GM12878 (cell line): ENCODE data around the gene ZNF679. TPM values are rescaled to one million over a fixed set of nuclear protein-coding genes. Genes with fewer than 3 reads are reported as not detected.

Source experiments
- ATAC-seq: fragments of 200-7000 bp; cut with Tn5 transposase; 3 replicates; pipeline ENCODE4 v1.9.1; 2020; ENCODE audit warnings: mild to moderate bottlenecking, moderate library complexity
- BruUV-seq: library from RNA; stranded (reverse); fragments of 400-500 nt; replicated peaks from 2 replicates; lab custom pipeline; 2021; lab: Mats Ljungman, UMichigan
- CTCF ChIA-PET: fragments of 300-600 bp; sonication (Branson Sonifier 250); formaldehyde crosslinking; extraction: SDS; loops from one replicate; lab custom pipeline; 2021; ENCODE audit warnings: inconsistent platforms; lab: Yijun Ruan, JAX
- POLR2A ChIA-PET: fragments of 350-600 bp; formaldehyde crosslinking; extraction: SDS; loops from one replicate; lab custom pipeline; 2021; ENCODE audit warnings: inconsistent platforms; lab: Charles Lee
- RAD21 ChIA-PET: fragments of 300-600 bp; sonication (Branson Sonifier 250); formaldehyde crosslinking; loops from one replicate; lab custom pipeline; 2023; ENCODE audit warnings: antibody characterized with exemption; ENCODE audit not compliant: unreplicated experiment; lab: Charles Lee
- SMC1A ChIA-PET: fragments of 300-600 bp; sonication (Branson Sonifier 250); formaldehyde crosslinking; loops from one replicate; lab custom pipeline; 2023; ENCODE audit not compliant: unreplicated experiment, uncharacterized antibody; lab: Charles Lee
- DNase-seq: peaks from one replicate; pipeline ENCODE4 v3.0.0-alpha.2; 2011; ENCODE audit warnings: low read depth, low spot score
- FAIRE-seq: peaks from 3 replicates; lab custom pipeline; 2011; peaks lifted over from hg19 to GRCh38; lab: Jason Lieb, UNC
- H2AFZ ChIP-seq: 2 replicates; pipeline ENCODE4 v1.6.0; 2011; ENCODE audit warnings: low read depth, low read length, control low read depth; ENCODE audit not compliant: control insufficient read depth
- H3K27ac ChIP-seq: 2 replicates; pipeline ENCODE4 v1.5.1; 2011; ENCODE audit warnings: control low read depth; ENCODE audit not compliant: control insufficient read depth, insufficient read depth
- H3K27me3 ChIP-seq, 2 experiments: replicated peaks in 1 of 2; 2 replicates each; pipeline versions ENCODE4 v1.6.0 to v1.6.1; 2011; ENCODE audit warnings: low read length in 1 of 2; ENCODE audit not compliant: control insufficient read depth in 2 of 2, insufficient read depth in 2 of 2
- H3K36me3 ChIP-seq, 2 experiments: 2 replicates each; pipeline ENCODE4 v1.5.1; 2011; ENCODE audit warnings: low read length in 1 of 2; ENCODE audit not compliant: control insufficient read depth in 2 of 2, insufficient read depth in 2 of 2
- H3K4me1 ChIP-seq: 2 replicates; pipeline ENCODE4 v1.6.1; 2011; ENCODE audit warnings: mild to moderate bottlenecking, low read length, moderate library complexity, mixed read lengths; ENCODE audit not compliant: control insufficient read depth, insufficient read depth
- H3K4me2 ChIP-seq: 2 replicates; pipeline ENCODE4 v1.6.0; 2011; ENCODE audit warnings: control low read depth; ENCODE audit not compliant: control insufficient read depth, insufficient read depth
- H3K4me3 ChIP-seq: fragments of 200-600 bp; sonication (generic); 2 replicates; pipeline ENCODE4 v1.5.1; 2016
- H3K79me2 ChIP-seq: 2 replicates; pipeline ENCODE4 v1.6.0; 2011; ENCODE audit warnings: low read length; ENCODE audit not compliant: control insufficient read depth, insufficient read depth
- H3K9ac ChIP-seq: 2 replicates; pipeline ENCODE4 v1.8.0; 2011; ENCODE audit warnings: low read length, control low read depth, mixed read lengths; ENCODE audit not compliant: control insufficient read depth, insufficient read depth
- H3K9me3 ChIP-seq: replicated peaks from 3 replicates; pipeline ENCODE4 v1.5.1; 2011; ENCODE audit warnings: mild to moderate bottlenecking, low read length; ENCODE audit not compliant: control insufficient read depth, insufficient read depth
- H4K20me1 ChIP-seq: 2 replicates; pipeline ENCODE4 v1.6.0; 2011; ENCODE audit not compliant: control insufficient read depth, insufficient read depth
- BHLHE40 ChIP-seq, 2 experiments: fragments of 450-650 bp in 1 of 2; IDR thresholded peaks; 2 replicates each; pipeline ENCODE4 v1.6.1; 2011 to 2017; ENCODE audit warnings: low read depth in 2 of 2, borderline replicate concordance in 1 of 2, improper control_type of control experiment in 1 of 2, low read length in 1 of 2, mild to moderate bottlenecking in 1 of 2
- CBFB ChIP-seq: IDR thresholded peaks from 2 replicates; pipeline ENCODE4 v1.6.1; 2016; ENCODE audit warnings: antibody characterized with exemption, low read depth
- PAX8 ChIP-seq: fragments of 450-650 bp; IDR thresholded peaks from 2 replicates; pipeline ENCODE4 v1.6.1; 2017; ENCODE audit warnings: mild to moderate bottlenecking, moderate library complexity
- PKNOX1 ChIP-seq: fragments of 450-650 bp; IDR thresholded peaks from 2 replicates; pipeline ENCODE4 v1.6.1; 2016; ENCODE audit warnings: mild to moderate bottlenecking
- RELB ChIP-seq: fragments of 450-650 bp; IDR thresholded peaks from 2 replicates; pipeline ENCODE4 v1.6.1; 2017; ENCODE audit warnings: low read depth, mild to moderate bottlenecking, moderate library complexity
- SMAD1 ChIP-seq: fragments of 450-650 bp; IDR thresholded peaks from 2 replicates; pipeline ENCODE4 v1.6.1; 2018; ENCODE audit warnings: mild to moderate bottlenecking, low read depth; ENCODE audit not compliant: partially characterized antibody
- ZBTB33 ChIP-seq: fragments of 450-650 bp; IDR thresholded peaks from 2 replicates; pipeline ENCODE4 v1.6.1; 2017; ENCODE audit warnings: mild to moderate bottlenecking
- ZNF687 ChIP-seq: fragments of 450-650 bp; IDR thresholded peaks from 2 replicates; pipeline ENCODE4 v1.6.1; 2017; ENCODE audit warnings: mild to moderate bottlenecking, moderate library complexity
- WGBS: methylation state at CpG from one replicate; pipeline ENCODE4 v1.1.6; 2016; ENCODE audit warnings: low lambda C conversion rate; ENCODE audit not compliant: insufficient replicate concordance, insufficient coverage; ENCODE audit errors: missing lambda C conversion rate; 5-methylcytosine and 5-hydroxymethylcytosine counted together
- in situ Hi-C: fragments of 300-500 bp; cut with MboI; formaldehyde crosslinking; loops from 9 replicates; pipeline ENCODE4 v1.14.3; 2018; ENCODE audit warnings: mixed read lengths
- intact Hi-C: fragments of 100-400 bp; cut with micrococcal nuclease; formaldehyde crosslinking; loops from one replicate; pipeline ENCODE4 v1.14.2; 2022; ENCODE audit not compliant: unreplicated experiment
- polyA plus RNA-seq, 11 experiments: library from polyadenylated mRNA; depleted of rRNA in 4 of 11; unstranded in 6 of 11; stranded (reverse) in 5 of 11; fragments of >200 nt; fragmentation: Nextera tagmentation in 4 of 11; fragmentation: Illumina TruSeq in 1 of 11; extraction: Ambion mirVana in 4 of 11; extraction: Trizol in 1 of 11; gene quantifications; 1 replicate in 1 of 11; 2 replicates in 10 of 11; pipeline versions ENCODE4 v1.2.1 to v1.2.3, GENCODE V29; 2011 to 2016; ENCODE audit warnings: inconsistent platforms in 2 of 11, missing spikeins in 2 of 11, low read depth in 1 of 11
- total RNA-seq, 4 experiments: library from RNA; depleted of rRNA in 3 of 4; stranded (reverse); fragments of >200 nt in 3 of 4; fragmentation: Illumina TruSeq in 1 of 4; extraction: Trizol in 1 of 4; gene quantifications; 2 replicates each; pipeline versions ENCODE4 v1.2.1 to v1.2.3, GENCODE V29; 2013 to 2021

The ZNF679 gene
- total and polyA plus RNA-seq, 10 of the 15 experiments (the other 5 are each of a cell fraction or from before 2014, with no cell fraction given), result not detected

GRCh38 chr7:64313740-64314491, 85.6 kb downstream of the ZNF679 start, which contains the start of gene ZNF736:
Gene ZNF736 (plus strand): TSS chr7:64313961. CDS start chr7:64314151, 190 bp downstream.
- ChIA-PET CTCF (interaction anchor here (0.5 to 1.0 kb wide), 3 partner anchors 9 to 724 kb away, joined by 3 to 4 read pairs (median 3); no protein-coding TSS in a partner anchor), SMC1A (interaction anchor here (1.4 kb wide), 1 partner anchor 22 kb away, joined by 3 read pairs; no protein-coding TSS in a partner anchor), RAD21 (interaction anchor here (1.0 to 1.2 kb wide), 2 partner anchors 23 to 693 kb away, joined by 3 read pairs; partner anchors contain the start of gene ERV3-1), POLR2A (interaction anchor here (0.6 to 1.7 kb wide), 4 partner anchors 9 to 693 kb away, joined by 3 to 4 read pairs (median 4); partner anchors contain the start of genes ERV3-1 and ZNF138)
- DNase-seq (peak; percentile 79), ATAC-seq (peak; percentile 99), FAIRE-seq (peak; percentile 100)
- peak within 1 kb of the TSS; percentile 96 for H3K27ac ChIP-seq
- H3K4me1 ChIP-seq, result no peaks in the 10 kb centered on the region
- H3K4me3 ChIP-seq, result peak within 1 kb of the TSS; percentile 96
- 1% methylated on average over 33 of the region's 33 CpGs for WGBS
- intact Hi-C loops, result loop anchor here (5.0 to 10.0 kb wide), 2 partner anchors 588 to 1071 kb away; partner anchors contain the start of gene ZNF273
- peak within 1 kb of the TSS; percentile 89 for H3K9ac ChIP-seq
- no peaks in the 10 kb centered on the region for H3K27me3 ChIP-seq
- TSS peak; percentile 72 for BruUV-seq
- in situ Hi-C loops, result loop anchor here (10.0 kb wide), 2 partner anchors 591 to 1061 kb away; partner anchors contain the start of genes ZNF273 and ZNF92
- H3K4me2 ChIP-seq, result peak within 1 kb of the TSS; percentile 61
- peaks cover 0 to 3% of the 10 kb centered on the region in 2 experiments; a peak in 1 of 4 replicates for H3K36me3 ChIP-seq
- H3K79me2 ChIP-seq, result peaks cover 35% of the 10 kb centered on the region
- H2AFZ ChIP-seq, result peak within 1 kb of the TSS; percentile 89
- peaks cover 2% of the 10 kb centered on the region for H3K9me3 ChIP-seq
- no peaks in the 10 kb centered on the region for H4K20me1 ChIP-seq
- no peak for TF ChIP-seq ZNF687
- TF ChIP-seq SMAD1, result no peak
- TF ChIP-seq PKNOX1, result peak; percentile 93
- no peak for TF ChIP-seq PAX8
- no peak for TF ChIP-seq BHLHE40 (IDR thresholded peaks at IDR 0.05; ENCODE audit: borderline replicate concordance in 1 of 2, low read depth in 2 of 2, low read length in 1 of 2)
- peak; percentile 54; the same call in 1 of the 2 replicates for TF ChIP-seq CBFB
- no peak for TF ChIP-seq ZBTB33
- TF ChIP-seq RELB, result peak; percentile 81
